Keratinocyte (primary cell): ENCODE data around the gene PLCL1.

Experiments
- EZH2 ChIP-seq: IDR thresholded peaks from one replicate; pipeline ENCODE4 v1.6.1; 2012; ENCODE audit warnings: inconsistent platforms, mild to moderate bottlenecking, low read length, moderate library complexity
- TF ChIP-seq, protein P1 (sequence below), 3 experiments: IDR thresholded peaks in 1 of 3; conservative IDR thresholded peaks in 1 of 3; optimal IDR thresholded peaks in 1 of 3; 2 replicates in 2 of 3; 3 replicates in 1 of 3; pipeline versions ENCODE3 to v1.5.1; 2011; ENCODE audit warnings: low read length in 3 of 3, mild to moderate bottlenecking in 3 of 3, moderate library complexity in 2 of 3, control low read depth in 1 of 3, inconsistent platforms in 1 of 3; ENCODE audit not compliant: insufficient read depth in 2 of 3; ENCODE audit errors: extremely low read depth in 1 of 3

DNA sequence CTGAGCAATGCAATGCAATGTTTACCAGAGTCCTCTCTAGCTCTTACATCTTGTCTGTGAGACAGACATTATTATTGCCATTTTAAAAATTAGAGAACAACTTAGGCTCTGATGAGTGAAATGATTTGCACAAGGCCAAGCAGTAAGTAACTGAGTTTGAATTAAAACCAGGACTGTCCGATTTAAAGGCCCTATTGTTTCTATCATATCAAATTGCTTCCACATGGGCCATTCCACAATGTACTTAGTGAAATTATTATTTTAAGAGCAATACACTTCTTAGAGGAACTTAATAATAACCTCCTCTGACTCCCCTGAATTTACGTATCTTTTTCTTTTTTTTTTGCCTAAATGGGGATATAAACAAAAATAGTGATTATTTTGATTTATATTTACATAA lies 64.6 kb downstream of the PLCL1 start:
- TF ChIP-seq, protein P1, sequence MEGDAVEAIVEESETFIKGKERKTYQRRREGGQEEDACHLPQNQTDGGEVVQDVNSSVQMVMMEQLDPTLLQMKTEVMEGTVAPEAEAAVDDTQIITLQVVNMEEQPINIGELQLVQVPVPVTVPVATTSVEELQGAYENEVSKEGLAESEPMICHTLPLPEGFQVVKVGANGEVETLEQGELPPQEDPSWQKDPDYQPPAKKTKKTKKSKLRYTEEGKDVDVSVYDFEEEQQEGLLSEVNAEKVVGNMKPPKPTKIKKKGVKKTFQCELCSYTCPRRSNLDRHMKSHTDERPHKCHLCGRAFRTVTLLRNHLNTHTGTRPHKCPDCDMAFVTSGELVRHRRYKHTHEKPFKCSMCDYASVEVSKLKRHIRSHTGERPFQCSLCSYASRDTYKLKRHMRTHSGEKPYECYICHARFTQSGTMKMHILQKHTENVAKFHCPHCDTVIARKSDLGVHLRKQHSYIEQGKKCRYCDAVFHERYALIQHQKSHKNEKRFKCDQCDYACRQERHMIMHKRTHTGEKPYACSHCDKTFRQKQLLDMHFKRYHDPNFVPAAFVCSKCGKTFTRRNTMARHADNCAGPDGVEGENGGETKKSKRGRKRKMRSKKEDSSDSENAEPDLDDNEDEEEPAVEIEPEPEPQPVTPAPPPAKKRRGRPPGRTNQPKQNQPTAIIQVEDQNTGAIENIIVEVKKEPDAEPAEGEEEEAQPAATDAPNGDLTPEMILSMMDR (optimal IDR thresholded peaks at IDR 0.05 in 1 of 3, IDR thresholded peaks at IDR 0.05 in 1 of 3, conservative IDR thresholded peaks at IDR 0.05 in 1 of 3; ENCODE audit: extremely low read depth in 1 of 3, insufficient read depth in 2 of 3, low read length in 3 of 3): no peak
- no peak for TF ChIP-seq EZH2
